ENCODE data around the gene CARMIL3. TPM values are rescaled to one million over a fixed set of nuclear protein-coding genes. Genes with fewer than 3 reads are reported as not detected.

The CARMIL3 gene
- total and polyA plus RNA-seq, 8 donors = 1.0 to 2.3 (median 1.4) TPM

GRCh38 chr14:24106672-24107271 lies 55.0 kb downstream of the CARMIL3 start:
- no peaks in the 10 kb centered on the region for H3K27me3 ChIP-seq
- no peak for ATAC-seq
- peaks cover 0 to 16% of the 10 kb centered on the region in 2 donors for H3K4me1 ChIP-seq
- no peak overlapping the region for H3K4me3 ChIP-seq
- no peak for TF ChIP-seq CTCF (IDR thresholded peaks at IDR 0.05)
- no peak overlapping the region for H3K27ac ChIP-seq
- H3K9me3 ChIP-seq = no peaks in the 10 kb centered on the region
- peaks cover 0 to 21% of the 10 kb centered on the region in 2 donors for H3K36me3 ChIP-seq
- intact Hi-C loops (cut with DNase I) = no loop called here
- DNase-seq = no peak

- Histone ChIP-seq H3K27me3 (no peaks in the 10 kb centered on the region), H3K9me3 (no peaks in the 10 kb centered on the region), H3K4me3 (no peak overlapping the region), H3K27ac (peak overlapping the region; percentile 55 to 56), H3K4me1 (peaks cover 0 to 19% of the 10 kb centered on the region in 2 donors), H3K36me3 (peaks cover 0 to 8% of the 10 kb centered on the region in 2 donors)
- intact Hi-C loops (cut with DNase I) = no loop called here
- DNase-seq = no peak
- TF ChIP-seq CTCF (IDR thresholded peaks at IDR 0.05) = no peak
- no peak for ATAC-seq
Observed at GRCh38 chr14:24108336-24108874, 56.6 kb downstream of the CARMIL3 start.

- ATAC-seq (no peak), DNase-seq (peak in 1 of 4 donors; percentile 19)
- intact Hi-C loops (cut with DNase I) = no loop called here
- no peak overlapping the region for H3K4me3 ChIP-seq
- H3K9me3 ChIP-seq = no peaks in the 10 kb centered on the region
- H3K27ac ChIP-seq = peak overlapping the region in 1 of 2 donors; percentile 19
- no peaks in the 10 kb centered on the region for H3K36me3 ChIP-seq
- H3K4me1 ChIP-seq = peaks cover 0 to 22% of the 10 kb centered on the region in 2 donors
- no peak for TF ChIP-seq CTCF (IDR thresholded peaks at IDR 0.05)
- H3K27me3 ChIP-seq = no peaks in the 10 kb centered on the region
Observed at GRCh38 chr14:24110060-24110459, 58.3 kb downstream of the CARMIL3 start.

- no peak for ATAC-seq
- no peak for DNase-seq
- peaks cover 2 to 24% of the 10 kb centered on the region in 2 donors for H3K4me1 ChIP-seq
- intact Hi-C loops (cut with DNase I) = no loop called here
- H3K4me3 ChIP-seq = no peak overlapping the region
- H3K27ac ChIP-seq = no peak overlapping the region
- H3K36me3 ChIP-seq = no peaks in the 10 kb centered on the region
- H3K9me3 ChIP-seq = no peaks in the 10 kb centered on the region
- TF ChIP-seq CTCF (IDR thresholded peaks at IDR 0.05) = no peak
- no peaks in the 10 kb centered on the region for H3K27me3 ChIP-seq
Observed at GRCh38 chr14:24110523-24110922, 58.7 kb downstream of the CARMIL3 start.

- H3K9me3 ChIP-seq = no peaks in the 10 kb centered on the region
- ATAC-seq (peak; percentile 0), DNase-seq (no peak)
- H3K4me3 ChIP-seq = peak overlapping the region; percentile 60 to 88
- H3K4me1 ChIP-seq = peaks cover 6 to 40% of the 10 kb centered on the region in 2 donors
- intact Hi-C loops (cut with DNase I) = no loop called here
- peaks cover 0 to 16% of the 10 kb centered on the region in 2 donors for H3K36me3 ChIP-seq
- no peaks in the 10 kb centered on the region for H3K27me3 ChIP-seq
- H3K27ac ChIP-seq = peak overlapping the region; percentile 99 to 100
- no peak for TF ChIP-seq CTCF (IDR thresholded peaks at IDR 0.05)
Observed at GRCh38 chr14:24113379-24113800, 61.6 kb downstream of the CARMIL3 start.

All from left lung (tissue), 10 donors.